HepG2 (cell line): ENCODE data around the gene CDH13. TPM values are rescaled to one million over a fixed set of nuclear protein-coding genes. Genes with fewer than 3 reads are reported as not detected.

Source experiments
- ATAC-seq: fragments of 200-7000 bp; cut with Tn5 transposase; 3 replicates; pipeline ENCODE4 v1.9.1; 2020; ENCODE audit warnings: mild to moderate bottlenecking, moderate library complexity
- BruUV-seq: library from RNA; stranded (reverse); fragments of 400-500 nt; replicated peaks from 2 replicates; lab custom pipeline; 2021; lab: Mats Ljungman, UMichigan
- CTCF ChIA-PET: fragments of 300-600 bp; formaldehyde crosslinking; extraction: SDS; loops from one replicate; lab custom pipeline; 2021; ENCODE audit warnings: low total read pairs, inconsistent platforms, low intra/inter-chr PET ratio; lab: Yijun Ruan, JAX
- POLR2A ChIA-PET: fragments of 350-600 bp; sonication (Branson Sonifier 250); formaldehyde crosslinking; loops from one replicate; lab custom pipeline; 2020; ENCODE audit warnings: antibody characterized with exemption, inconsistent platforms; lab: Yijun Ruan, JAX
- DNase-seq: peaks from one replicate; pipeline ENCODE4 v3.0.0-alpha.2; 2015; ENCODE audit warnings: low spot score
- FAIRE-seq: peaks from 3 replicates; lab custom pipeline; 2011; peaks lifted over from hg19 to GRCh38; lab: Jason Lieb, UNC
- H2AFZ ChIP-seq: one replicate; pipeline ENCODE4 v1.6.1; 2011; ENCODE audit warnings: low read length, inconsistent platforms
- H3K27ac ChIP-seq: fragments of 300-600 bp; 3 replicates; pipeline ENCODE4 v1.8.0; 2011; ENCODE audit warnings: mixed run types, mild to moderate bottlenecking, mixed read lengths, low read length, inconsistent platforms; ENCODE audit not compliant: insufficient read depth; ENCODE audit errors: extremely low read length
- H3K27me3 ChIP-seq, 2 experiments: fragments of 200-600 bp in 1 of 2; 2 replicates in 1 of 2; 3 replicates in 1 of 2; pipeline versions ENCODE4 v1.6.0 to v1.8.0; 2011; ENCODE audit warnings: low read length in 2 of 2, mild to moderate bottlenecking in 2 of 2, moderate library complexity in 2 of 2, inconsistent platforms in 1 of 2; ENCODE audit not compliant: insufficient read depth in 2 of 2, control insufficient read depth in 1 of 2
- H3K36me3 ChIP-seq, 2 experiments: fragments of 200-600 bp in 1 of 2; replicated peaks in 1 of 2; 2 replicates in 1 of 2; 3 replicates in 1 of 2; pipeline versions ENCODE4 v1.5.1 to v1.8.0; 2011; ENCODE audit warnings: low read length in 2 of 2, inconsistent platforms in 1 of 2; ENCODE audit not compliant: insufficient read depth in 2 of 2, control insufficient read depth in 1 of 2
- H3K4me1 ChIP-seq: 2 replicates; pipeline ENCODE4 v1.5.1; 2012; ENCODE audit warnings: low read length, inconsistent platforms; ENCODE audit not compliant: insufficient read depth
- H3K4me2 ChIP-seq: 2 replicates; pipeline ENCODE4 v1.6.0; 2011; ENCODE audit warnings: low read depth, low read length, inconsistent platforms
- H3K4me3 ChIP-seq, 3 experiments: fragments of 200-600 bp in 1 of 3; sonication (generic), shearing (Covaris generic) in 1 of 3; replicated peaks in 1 of 3; 2 replicates each; pipeline ENCODE4 v1.5.1; 2011 to 2016; ENCODE audit warnings: low read length in 3 of 3, inconsistent platforms in 2 of 3, low read depth in 2 of 3, mild to moderate bottlenecking in 2 of 3, control low read depth in 1 of 3, mixed read lengths in 1 of 3; ENCODE audit not compliant: insufficient read depth in 1 of 3
- H3K79me2 ChIP-seq: one replicate; pipeline ENCODE4 v1.6.1; 2011; ENCODE audit warnings: low read length, inconsistent platforms; ENCODE audit not compliant: insufficient read depth
- H3K9ac ChIP-seq: 2 replicates; pipeline ENCODE4 v1.6.0; 2011; ENCODE audit warnings: mild to moderate bottlenecking, low read depth, low read length, inconsistent platforms; ENCODE audit not compliant: insufficient read depth
- H3K9me3 ChIP-seq: 2 replicates; pipeline ENCODE4 v1.5.1; 2012; ENCODE audit warnings: mild to moderate bottlenecking, low read length
- H4K20me1 ChIP-seq: 2 replicates; pipeline ENCODE4 v1.6.0; 2011; ENCODE audit warnings: inconsistent platforms, mild to moderate bottlenecking, low read length, moderate library complexity; ENCODE audit not compliant: insufficient read depth
- AGO2 ChIP-seq: fragments of 200-400 bp; formaldehyde crosslinking; optimal IDR thresholded peaks from 2 replicates; pipeline ENCODE3; 2017; ENCODE audit warnings: mild to moderate bottlenecking, low read depth, low read length, moderate library complexity
- BATF2 ChIP-seq: sonication (generic); formaldehyde crosslinking; IDR thresholded peaks from 2 replicates; pipeline ENCODE4 v1.8.0; 2022; ENCODE audit warnings: mild to moderate bottlenecking, missing genetic modification reagents, moderate library complexity
- FIP1L1 ChIP-seq: fragments of 200-400 bp; formaldehyde crosslinking; IDR thresholded peaks from 2 replicates; pipeline ENCODE4 v1.6.1; 2018; ENCODE audit warnings: low read depth, mild to moderate bottlenecking, low read length, moderate library complexity, borderline replicate concordance; ENCODE audit not compliant: insufficient read depth
- FOXO1 ChIP-seq: sonication (generic); formaldehyde crosslinking; IDR thresholded peaks from 2 replicates; pipeline ENCODE4 v1.4.0; 2020; ENCODE audit warnings: missing genetic modification reagents
- LCORL ChIP-seq, 2 experiments: fragments of 450-650 bp in 1 of 2; sonication (generic) in 1 of 2; formaldehyde crosslinking in 1 of 2; IDR thresholded peaks; 2 replicates each; pipeline versions ENCODE4 v1.5.0 to v1.6.1; 2017 to 2020; ENCODE audit warnings: antibody characterized with exemption in 1 of 2, missing genetic modification reagents in 1 of 2
- MBD4 ChIP-seq: IDR thresholded peaks from 2 replicates; pipeline ENCODE4 v1.6.1; 2012; ENCODE audit warnings: low read length, inconsistent platforms, borderline replicate concordance
- MBNL3 ChIP-seq: fragments of 250-450 bp; sonication (Bioruptor Pico); conservative IDR thresholded peaks from 2 replicates; pipeline ENCODE4 v1.8.0; 2022; ENCODE audit warnings: mild to moderate bottlenecking, inconsistent platforms
- MXD1 ChIP-seq: sonication (generic); formaldehyde crosslinking; IDR thresholded peaks from 2 replicates; pipeline ENCODE4 v1.4.0; 2020; ENCODE audit warnings: mild to moderate bottlenecking, missing genetic modification reagents
- PRDM10 ChIP-seq: sonication (generic); formaldehyde crosslinking; IDR thresholded peaks from 2 replicates; pipeline ENCODE4 v1.4.0; 2020; ENCODE audit warnings: low read depth, missing genetic modification reagents
- SATB2 ChIP-seq: sonication (generic); formaldehyde crosslinking; IDR thresholded peaks from 2 replicates; pipeline ENCODE4 v1.5.0; 2020; ENCODE audit warnings: missing genetic modification reagents
- ZNF17 ChIP-seq: sonication (generic); formaldehyde crosslinking; IDR thresholded peaks from 2 replicates; pipeline ENCODE4 v1.5.0; 2020; ENCODE audit warnings: mild to moderate bottlenecking, missing genetic modification reagents
- ZNF367 ChIP-seq: sonication (generic); formaldehyde crosslinking; IDR thresholded peaks from 2 replicates; pipeline ENCODE4 v1.4.0; 2020; ENCODE audit warnings: missing genetic modification reagents, borderline replicate concordance
- ZNF460 ChIP-seq: sonication (generic); formaldehyde crosslinking; IDR thresholded peaks from 2 replicates; pipeline ENCODE4 v1.5.1; 2020; ENCODE audit warnings: missing genetic modification reagents, mild to moderate bottlenecking, borderline replicate concordance
- in situ Hi-C: cut with HindIII; loops from 2 replicates; pipeline ENCODE4 v1.10.0; 2017; ENCODE audit warnings: low pct_unique_long_range_greater_than_20kb; ENCODE audit not compliant: extremely low pct_ligation_motif_present
- intact Hi-C: fragments of 100-400 bp; cut with micrococcal nuclease; formaldehyde crosslinking; loops from one replicate; pipeline ENCODE4 v1.10.0; 2022; ENCODE audit not compliant: unreplicated experiment
- polyA plus RNA-seq, 8 experiments: library from polyadenylated mRNA; depleted of rRNA in 3 of 8; stranded (reverse) in 7 of 8; unstranded in 1 of 8; fragments of >200 nt; fragmentation: Illumina TruSeq in 4 of 8; extraction: Trizol in 4 of 8; gene quantifications; 2 replicates each; pipeline versions ENCODE4 v1.2.1 to v1.2.3, GENCODE V29; 2011 to 2016; ENCODE audit warnings: low read depth in 4 of 8, missing spikeins in 1 of 8, mixed read lengths in 1 of 8; ENCODE audit not compliant: insufficient read depth in 1 of 8
- total RNA-seq, 5 experiments: library from RNA; depleted of rRNA; stranded (reverse); fragments of >200 nt; fragmentation: Illumina TruSeq; extraction: Trizol; gene quantifications; 2 replicates each; pipeline ENCODE4 v1.2.3, GENCODE V29; 2016; ENCODE audit warnings: low read depth in 1 of 5
- TF ChIP-seq, protein P1 (sequence below): sonication (generic); formaldehyde crosslinking; IDR thresholded peaks from 2 replicates; pipeline ENCODE4 v1.4.0; 2020; ENCODE audit warnings: missing genetic modification reagents, borderline replicate concordance

CDH13 gene
- total and polyA plus RNA-seq, 2 of the 13 experiments (the other 11 are each of a cell fraction or from before 2014, with no cell fraction given): not detected

GRCh38 chr16:83171396-83171795 lies 544.6 kb downstream of the CDH13 start (continued):
- TF ChIP-seq AGO2 (no peak), SATB2 (no peak), ZNF17 (CRISPR knock-in tag) (no peak)
- TF ChIP-seq, protein P1, sequence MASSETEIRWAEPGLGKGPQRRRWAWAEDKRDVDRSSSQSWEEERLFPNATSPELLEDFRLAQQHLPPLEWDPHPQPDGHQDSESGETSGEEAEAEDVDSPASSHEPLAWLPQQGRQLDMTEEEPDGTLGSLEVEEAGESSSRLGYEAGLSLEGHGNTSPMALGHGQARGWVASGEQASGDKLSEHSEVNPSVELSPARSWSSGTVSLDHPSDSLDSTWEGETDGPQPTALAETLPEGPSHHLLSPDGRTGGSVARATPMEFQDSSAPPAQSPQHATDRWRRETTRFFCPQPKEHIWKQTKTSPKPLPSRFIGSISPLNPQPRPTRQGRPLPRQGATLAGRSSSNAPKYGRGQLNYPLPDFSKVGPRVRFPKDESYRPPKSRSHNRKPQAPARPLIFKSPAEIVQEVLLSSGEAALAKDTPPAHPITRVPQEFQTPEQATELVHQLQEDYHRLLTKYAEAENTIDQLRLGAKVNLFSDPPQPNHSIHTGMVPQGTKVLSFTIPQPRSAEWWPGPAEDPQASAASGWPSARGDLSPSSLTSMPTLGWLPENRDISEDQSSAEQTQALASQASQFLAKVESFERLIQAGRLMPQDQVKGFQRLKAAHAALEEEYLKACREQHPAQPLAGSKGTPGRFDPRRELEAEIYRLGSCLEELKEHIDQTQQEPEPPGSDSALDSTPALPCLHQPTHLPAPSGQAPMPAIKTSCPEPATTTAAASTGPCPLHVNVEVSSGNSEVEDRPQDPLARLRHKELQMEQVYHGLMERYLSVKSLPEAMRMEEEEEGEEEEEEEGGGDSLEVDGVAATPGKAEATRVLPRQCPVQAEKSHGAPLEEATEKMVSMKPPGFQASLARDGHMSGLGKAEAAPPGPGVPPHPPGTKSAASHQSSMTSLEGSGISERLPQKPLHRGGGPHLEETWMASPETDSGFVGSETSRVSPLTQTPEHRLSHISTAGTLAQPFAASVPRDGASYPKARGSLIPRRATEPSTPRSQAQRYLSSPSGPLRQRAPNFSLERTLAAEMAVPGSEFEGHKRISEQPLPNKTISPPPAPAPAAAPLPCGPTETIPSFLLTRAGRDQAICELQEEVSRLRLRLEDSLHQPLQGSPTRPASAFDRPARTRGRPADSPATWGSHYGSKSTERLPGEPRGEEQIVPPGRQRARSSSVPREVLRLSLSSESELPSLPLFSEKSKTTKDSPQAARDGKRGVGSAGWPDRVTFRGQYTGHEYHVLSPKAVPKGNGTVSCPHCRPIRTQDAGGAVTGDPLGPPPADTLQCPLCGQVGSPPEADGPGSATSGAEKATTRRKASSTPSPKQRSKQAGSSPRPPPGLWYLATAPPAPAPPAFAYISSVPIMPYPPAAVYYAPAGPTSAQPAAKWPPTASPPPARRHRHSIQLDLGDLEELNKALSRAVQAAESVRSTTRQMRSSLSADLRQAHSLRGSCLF (CRISPR knock-in tag): no peak

- no peak for FAIRE-seq
- TF ChIP-seq MBD4 (no peak), LCORL (IDR thresholded peaks at IDR 0.05) (no peak), LCORL (CRISPR knock-in tag; IDR thresholded peaks at IDR 0.05) (no peak), ZNF367 (no peak), MXD1 (CRISPR knock-in tag) (no peak), MBNL3 (CRISPR knock-in tag) (no peak), FOXO1 (CRISPR knock-in tag) (no peak), ZNF460 (CRISPR knock-in tag) (no peak), BATF2 (CRISPR knock-in tag) (no peak), PRDM10 (CRISPR knock-in tag) (no peak), FIP1L1 (no peak)
Observed at GRCh38 chr16:83174671-83175070, 547.9 kb downstream of the CDH13 start.

More at GRCh38 chr16:83174671-83175070, 547.9 kb downstream of the CDH13 start:
- DNase-seq (no peak), ATAC-seq (no peak)
- Histone ChIP-seq H3K4me2 (no peak overlapping the region), H3K36me3 (no peaks in the 10 kb centered on the region), H3K79me2 (no peaks in the 10 kb centered on the region), H2AFZ (no peak overlapping the region), H3K27me3 (no peaks in the 10 kb centered on the region), H4K20me1 (no peaks in the 10 kb centered on the region), H3K27ac (no peak overlapping the region), H3K9ac (no peak overlapping the region), H3K4me3 (no peak overlapping the region), H3K9me3 (no peaks in the 10 kb centered on the region), H3K4me1 (no peaks in the 10 kb centered on the region)
- ChIA-PET POLR2A (no interaction called here), CTCF (no interaction called here)
- intact Hi-C loops (no loop called here), in situ Hi-C loops (no loop called here)
- no TSS peak for BruUV-seq
